Esophagus muscularis mucosa (tissue), 4 donors: ENCODE data around the gene AATK. TPM values are rescaled to one million over a fixed set of nuclear protein-coding genes. Genes with fewer than 3 reads are reported as not detected.

Source experiments
- DNase-seq: peaks from one replicate; pipeline ENCODE4 v3.0.0-alpha.2; 2017; ENCODE audit errors: extremely low spot score
- H3K27ac ChIP-seq, 4 donors: fragments of 200-600 bp; sonication (generic); replicated peaks in 1 of 4; 1 replicate in 3 of 4; 2 replicates in 1 of 4; pipeline ENCODE4 v1.5.1; 2016 to 2019; ENCODE audit warnings: mild to moderate bottlenecking in 1 of 4
- H3K27me3 ChIP-seq, 4 donors: fragments of 200-600 bp; sonication (generic); one replicate each; pipeline versions ENCODE4 v1.5.1 to v1.6.0; 2016 to 2019
- H3K36me3 ChIP-seq, 4 donors: fragments of 200-600 bp; sonication (generic); one replicate each; pipeline ENCODE4 v1.5.1; 2016 to 2019
- H3K4me1 ChIP-seq, 4 donors: fragments of 200-600 bp; sonication (generic); one replicate each; pipeline ENCODE4 v1.5.1; 2016 to 2019
- H3K4me3 ChIP-seq, 4 donors: fragments of 200-600 bp; sonication (generic); 1 replicate in 2 of 4; 2 replicates in 2 of 4; pipeline ENCODE4 v1.5.1; 2016 to 2019; ENCODE audit warnings: mild to moderate bottlenecking in 4 of 4, moderate library complexity in 1 of 4
- H3K9me3 ChIP-seq, 4 donors: fragments of 200-600 bp; sonication (generic); 1 replicate in 3 of 4; 2 replicates in 1 of 4; pipeline ENCODE4 v1.5.1; 2016 to 2019
- CTCF ChIP-seq, 3 experiments: fragments of 200-600 bp in 2 of 3; fragments of 450-650 bp in 1 of 3; sonication (generic) in 2 of 3; IDR thresholded peaks; one replicate each; pipeline ENCODE4 v1.5.1; 2017 to 2019; ENCODE audit warnings: antibody characterized with exemption in 3 of 3, mild to moderate bottlenecking in 2 of 3, moderate library complexity in 1 of 3
- EP300 ChIP-seq: sonication (generic); formaldehyde crosslinking; IDR thresholded peaks from one replicate; pipeline ENCODE4 v1.6.1; 2017; ENCODE audit warnings: antibody characterized with exemption
- POLR2A ChIP-seq: fragments of 450-650 bp; IDR thresholded peaks from one replicate; pipeline ENCODE4 v1.6.1; 2017; ENCODE audit warnings: antibody characterized with exemption, moderate library complexity, mild to moderate bottlenecking, low read depth
- POLR2AphosphoS5 ChIP-seq, 2 donors: sonication (generic); formaldehyde crosslinking; IDR thresholded peaks; one replicate each; pipeline ENCODE4 v1.6.1; 2017; ENCODE audit warnings: antibody characterized with exemption in 2 of 2
- WGBS: methylation state at CpG from one replicate; pipeline ENCODE4 v1.1.5; 2018; 5-methylcytosine and 5-hydroxymethylcytosine counted together
- intact Hi-C: fragments of 100-400 bp; cut with DNase I; formaldehyde crosslinking; loops from one replicate; pipeline ENCODE4 v1.15.1; 2023
- total RNA-seq, 4 donors: library from RNA; depleted of rRNA; stranded (reverse); fragments of >200 nt; gene quantifications; one replicate each; pipeline versions ENCODE4 v1.1.0 to v1.2.1, GENCODE V29; 2016

The AATK gene
- total RNA-seq, 4 donors from 2014 or later = 13.7 to 24.6 (median 16.0) TPM

- WGBS = 86% methylated on average over 16 of the region's 26 CpGs
- Histone ChIP-seq H3K27me3 (peaks cover 0 to 21% (median 0%) of the 10 kb centered on the region in 4 donors), H3K4me1 (no peaks in the 10 kb centered on the region), H3K4me3 (no peak overlapping the region), H3K9me3 (no peaks in the 10 kb centered on the region), H3K27ac (no peak overlapping the region), H3K36me3 (peaks cover 0 to 40% (median 22%) of the 10 kb centered on the region in 4 donors)
- no peak for DNase-seq
- intact Hi-C loops = no loop called here
- no peak for TF ChIP-seq EP300
- no peak for TF ChIP-seq POLR2AphosphoS5 (IDR thresholded peaks at IDR 0.05)
- TF ChIP-seq POLR2A = no peak
- no peak for TF ChIP-seq CTCF (IDR thresholded peaks at IDR 0.05)
These were observed 21.8 kb upstream of the AATK start for GRCh38 chr17:81187586-81188490.

- Histone ChIP-seq H3K36me3 (peaks cover 0 to 33% (median 20%) of the 10 kb centered on the region in 4 donors), H3K27ac (no peak overlapping the region), H3K9me3 (no peaks in the 10 kb centered on the region), H3K27me3 (peaks cover 0 to 28% (median 0%) of the 10 kb centered on the region in 4 donors), H3K4me1 (no peaks in the 10 kb centered on the region), H3K4me3 (no peak overlapping the region)
- TF ChIP-seq POLR2A (no peak), CTCF (IDR thresholded peaks at IDR 0.05) (no peak), POLR2AphosphoS5 (IDR thresholded peaks at IDR 0.05) (no peak), EP300 (no peak)
- no peak for DNase-seq
- WGBS = 90% methylated on average over 11 of the region's 11 CpGs
- intact Hi-C loops = no loop called here
These were observed 21.1 kb upstream of the AATK start for GRCh38 chr17:81187120-81187519.

GRCh38 chr17:81186203-81186602 lies 20.2 kb upstream of the AATK start:
- 75% methylated on average over 4 of the region's 7 CpGs for WGBS
- TF ChIP-seq POLR2A (no peak), EP300 (no peak), CTCF (IDR thresholded peaks at IDR 0.05) (no peak), POLR2AphosphoS5 (IDR thresholded peaks at IDR 0.05) (no peak)
- intact Hi-C loops = no loop called here
- no peak overlapping the region for H3K4me3 ChIP-seq
- no peak overlapping the region for H3K27ac ChIP-seq
- no peak for DNase-seq
- no peaks in the 10 kb centered on the region for H3K4me1 ChIP-seq
- H3K9me3 ChIP-seq = no peaks in the 10 kb centered on the region
- peaks cover 0 to 24% (median 13%) of the 10 kb centered on the region in 4 donors for H3K36me3 ChIP-seq
- peaks cover 0 to 37% (median 0%) of the 10 kb centered on the region in 4 donors for H3K27me3 ChIP-seq

GRCh38 chr17:81184555-81184954 lies 18.5 kb upstream of the AATK start:
- intact Hi-C loops = no loop called here
- Histone ChIP-seq H3K27me3 (peaks cover 0 to 49% (median 0%) of the 10 kb centered on the region in 4 donors), H3K4me3 (no peak overlapping the region), H3K9me3 (no peaks in the 10 kb centered on the region), H3K27ac (no peak overlapping the region), H3K36me3 (peaks cover 0 to 8% (median 2%) of the 10 kb centered on the region in 4 donors), H3K4me1 (no peaks in the 10 kb centered on the region)
- no peak for TF ChIP-seq POLR2A
- TF ChIP-seq CTCF (IDR thresholded peaks at IDR 0.05) = no peak
- DNase-seq = no peak
- WGBS = 51% methylated on average over 11 of the region's 15 CpGs
